ENCODE data around the gene CAMK1. TPM values are rescaled to one million over a fixed set of nuclear protein-coding genes. Genes with fewer than 3 reads are reported as not detected.

The CAMK1 gene
- polyA plus RNA-seq, 1 donor (not counting 4 experiments of a cell fraction or from before 2014, with no cell fraction given): 2.3 TPM

- H3K4me2 ChIP-seq (ENCODE audit: control insufficient read depth, extremely low read depth, insufficient read depth, low read depth, low read length): no peak overlapping the region
- H3K9ac ChIP-seq (ENCODE audit: control insufficient read depth, extremely low read depth, insufficient read depth, low read length): no peak overlapping the region
- TF ChIP-seq EZH2 (IDR thresholded peaks at IDR 0.05; ENCODE audit: low read length): no peak
- TF ChIP-seq CTCF (optimal IDR thresholded peaks at IDR 0.05 in 1 of 3, IDR thresholded peaks at IDR 0.05 in 1 of 3, conservative IDR thresholded peaks at IDR 0.05 in 1 of 3; ENCODE audit: extremely low read depth in 1 of 3, insufficient read depth in 2 of 3, low read length in 3 of 3): no peak
- no peaks in the 10 kb centered on the region for H3K79me2 ChIP-seq (ENCODE audit: control insufficient read depth, insufficient read depth, low read length)
- H2AFZ ChIP-seq (ENCODE audit: control insufficient read depth, low read length): no peak overlapping the region
- no peaks in the 10 kb centered on the region for H3K9me3 ChIP-seq (ENCODE audit: control insufficient read depth, low read depth, low read length)
- FAIRE-seq (no peak), DNase-seq (ENCODE audit: low read depth, low spot score) (no peak)
- no peak overlapping the region for H3K4me3 ChIP-seq (ENCODE audit: control insufficient read depth in 2 of 3, extremely low read depth in 1 of 3, insufficient read depth in 2 of 3, low read depth in 1 of 3, low read length in 3 of 3)
- peaks cover 3% of the 10 kb centered on the region for H3K4me1 ChIP-seq (ENCODE audit: control insufficient read depth, extremely low read depth, insufficient read depth, low read length)
- H3K36me3 ChIP-seq (ENCODE audit: control insufficient read depth in 2 of 2, extremely low read depth in 1 of 2, insufficient read depth in 2 of 2, low read length in 2 of 2): no peaks in the 10 kb centered on the region
- H4K20me1 ChIP-seq (ENCODE audit: control insufficient read depth, extremely low read depth, insufficient read depth, low read length): no peaks in the 10 kb centered on the region
- dilution Hi-C loops (cut with MboI; ENCODE audit: extremely low pct_ligation_motif_present, low sequenced_read_pairs): no loop called here
- H3K27me3 ChIP-seq (ENCODE audit: control insufficient read depth, extremely low read depth, insufficient read depth, low read length): no peaks in the 10 kb centered on the region
- no peaks in the 10 kb centered on the region for H3K9me1 ChIP-seq (ENCODE audit: control insufficient read depth, extremely low read depth, insufficient read depth, low read length)
- H3K27ac ChIP-seq (ENCODE audit: control insufficient read depth, insufficient read depth, low read length): no peak overlapping the region
Measured at GRCh38 chr3:9712415-9712814, 57.3 kb downstream of the CAMK1 start.

GRCh38 chr3:9710174-9710739 is 59.5 kb downstream of the CAMK1 start:
- H3K4me1 ChIP-seq (ENCODE audit: control insufficient read depth, extremely low read depth, insufficient read depth, low read length): no peaks in the 10 kb centered on the region
- no peaks in the 10 kb centered on the region for H3K9me3 ChIP-seq (ENCODE audit: control insufficient read depth, low read depth, low read length)
- no peak overlapping the region for H2AFZ ChIP-seq (ENCODE audit: control insufficient read depth, low read length)
- no peaks in the 10 kb centered on the region for H3K79me2 ChIP-seq (ENCODE audit: control insufficient read depth, insufficient read depth, low read length)
- no peak overlapping the region for H3K9ac ChIP-seq (ENCODE audit: control insufficient read depth, extremely low read depth, insufficient read depth, low read length)
- H3K27ac ChIP-seq (ENCODE audit: control insufficient read depth, insufficient read depth, low read length): no peak overlapping the region
- DNase-seq (ENCODE audit: low read depth, low spot score): no peak
- no peaks in the 10 kb centered on the region for H3K9me1 ChIP-seq (ENCODE audit: control insufficient read depth, extremely low read depth, insufficient read depth, low read length)
- no peak for FAIRE-seq
- no peak overlapping the region for H3K4me3 ChIP-seq (ENCODE audit: control insufficient read depth in 2 of 3, extremely low read depth in 1 of 3, insufficient read depth in 2 of 3, low read depth in 1 of 3, low read length in 3 of 3)
- H4K20me1 ChIP-seq (ENCODE audit: control insufficient read depth, extremely low read depth, insufficient read depth, low read length): no peaks in the 10 kb centered on the region
- dilution Hi-C loops (cut with MboI; ENCODE audit: extremely low pct_ligation_motif_present, low sequenced_read_pairs): no loop called here
- H3K36me3 ChIP-seq (ENCODE audit: control insufficient read depth in 2 of 2, extremely low read depth in 1 of 2, insufficient read depth in 2 of 2, low read length in 2 of 2): no peaks in the 10 kb centered on the region
- H3K27me3 ChIP-seq (ENCODE audit: control insufficient read depth, extremely low read depth, insufficient read depth, low read length): peaks cover 6% of the 10 kb centered on the region
- no peak overlapping the region for H3K4me2 ChIP-seq (ENCODE audit: control insufficient read depth, extremely low read depth, insufficient read depth, low read depth, low read length)
- no peak for TF ChIP-seq EZH2 (IDR thresholded peaks at IDR 0.05; ENCODE audit: low read length)
- TF ChIP-seq CTCF (optimal IDR thresholded peaks at IDR 0.05 in 1 of 3, IDR thresholded peaks at IDR 0.05 in 1 of 3, conservative IDR thresholded peaks at IDR 0.05 in 1 of 3; ENCODE audit: extremely low read depth in 1 of 3, insufficient read depth in 2 of 3, low read length in 3 of 3): no peak

Other genes with a start within 250 kb of the CAMK1 start
- gene LHFPL4, start 216.1 kb downstream of the CAMK1 start, polyA plus RNA-seq: 0.03 TPM in 1 of 3 replicates, not detected in the others
- gene MTMR14, start 120.4 kb downstream of the CAMK1 start, polyA plus RNA-seq: 23.6 to 29.3 TPM (median 28.2 TPM) in 3 replicates
- gene CPNE9, start 66.1 kb downstream of the CAMK1 start, polyA plus RNA-seq: not detected in 3 replicates
- gene BRPF1, start 38.2 kb downstream of the CAMK1 start, polyA plus RNA-seq: 7.9 to 9.4 TPM (median 8.0 TPM) in 3 replicates
- gene OGG1, start 20.0 kb downstream of the CAMK1 start, polyA plus RNA-seq: 14.5 to 17.5 TPM (median 14.6 TPM) in 3 replicates
- 29.6 to 43.7 TPM (median 38.3 TPM) in 3 replicates for gene TADA3, start 22.5 kb upstream of the CAMK1 start, polyA plus RNA-seq
- gene ARPC4, start 23.1 kb upstream of the CAMK1 start, polyA plus RNA-seq: 161 to 325 TPM (median 173 TPM) in 3 replicates
- 11.3 to 19.1 TPM (median 11.7 TPM) in 3 replicates for gene TTLL3, start 40.3 kb upstream of the CAMK1 start, polyA plus RNA-seq
- gene RPUSD3, start 74.1 kb upstream of the CAMK1 start, polyA plus RNA-seq: 31.5 to 39.0 TPM (median 37.6 TPM) in 3 replicates
- gene CIDEC, start 110.3 kb upstream of the CAMK1 start, polyA plus RNA-seq: not detected in 3 replicates
- 45.1 to 61.1 TPM (median 48.0 TPM) in 3 replicates for gene JAGN1, start 120.7 kb upstream of the CAMK1 start, polyA plus RNA-seq
- gene IL17RE, start 132.9 kb upstream of the CAMK1 start, polyA plus RNA-seq: 10.7 to 24.4 TPM (median 16.0 TPM) in 3 replicates
- gene IL17RC, start 147.2 kb upstream of the CAMK1 start, polyA plus RNA-seq: 6.3 to 12.7 TPM (median 7.4 TPM) in 3 replicates
- gene CRELD1, start 163.9 kb upstream of the CAMK1 start, polyA plus RNA-seq: 11.2 to 19.2 TPM (median 17.1 TPM) in 3 replicates
- 0.22 to 0.49 TPM (median 0.41 TPM) in 3 replicates for gene PRRT3, start 182.5 kb upstream of the CAMK1 start, polyA plus RNA-seq
- 106 to 160 TPM (median 120 TPM) in 3 replicates for gene EMC3, start 216.9 kb upstream of the CAMK1 start, polyA plus RNA-seq